ENCODE measurements around the gene GRK5. TPM values are rescaled to one million over a fixed set of nuclear protein-coding genes. Genes with fewer than 3 reads are reported as not detected.
A peak's percentile ranks its signal among the peaks of the same experiment; 100 is the strongest.

GRK5 gene
- total and polyA plus RNA-seq, 7 donors: 7.9 to 32.4 (median 19.8) TPM

- WGBS, 2 donors: 83 to 88% methylated on average over 11 of the region's 11 CpGs
- no peaks in the 10 kb centered on the region for H3K36me3 ChIP-seq
- intact Hi-C loops (cut with DNase I): no loop called here
- no peaks in the 10 kb centered on the region for H3K27me3 ChIP-seq
- no peak for TF ChIP-seq EP300 (IDR thresholded peaks at IDR 0.05)
- no peak for TF ChIP-seq POLR2AphosphoS5 (IDR thresholded peaks at IDR 0.05)
- TF ChIP-seq, protein P1, sequence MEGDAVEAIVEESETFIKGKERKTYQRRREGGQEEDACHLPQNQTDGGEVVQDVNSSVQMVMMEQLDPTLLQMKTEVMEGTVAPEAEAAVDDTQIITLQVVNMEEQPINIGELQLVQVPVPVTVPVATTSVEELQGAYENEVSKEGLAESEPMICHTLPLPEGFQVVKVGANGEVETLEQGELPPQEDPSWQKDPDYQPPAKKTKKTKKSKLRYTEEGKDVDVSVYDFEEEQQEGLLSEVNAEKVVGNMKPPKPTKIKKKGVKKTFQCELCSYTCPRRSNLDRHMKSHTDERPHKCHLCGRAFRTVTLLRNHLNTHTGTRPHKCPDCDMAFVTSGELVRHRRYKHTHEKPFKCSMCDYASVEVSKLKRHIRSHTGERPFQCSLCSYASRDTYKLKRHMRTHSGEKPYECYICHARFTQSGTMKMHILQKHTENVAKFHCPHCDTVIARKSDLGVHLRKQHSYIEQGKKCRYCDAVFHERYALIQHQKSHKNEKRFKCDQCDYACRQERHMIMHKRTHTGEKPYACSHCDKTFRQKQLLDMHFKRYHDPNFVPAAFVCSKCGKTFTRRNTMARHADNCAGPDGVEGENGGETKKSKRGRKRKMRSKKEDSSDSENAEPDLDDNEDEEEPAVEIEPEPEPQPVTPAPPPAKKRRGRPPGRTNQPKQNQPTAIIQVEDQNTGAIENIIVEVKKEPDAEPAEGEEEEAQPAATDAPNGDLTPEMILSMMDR (IDR thresholded peaks at IDR 0.05): no peak
- TF ChIP-seq POLR2A (IDR thresholded peaks at IDR 0.05): no peak
- no peak overlapping the region for H3K4me3 ChIP-seq
- DNase-seq: no peak
- H3K4me1 ChIP-seq: peaks cover 0 to 40% (median 29%) of the 10 kb centered on the region in 4 donors
- H3K9me3 ChIP-seq: peaks cover 0 to 4% (median 0%) of the 10 kb centered on the region in 4 donors
- H3K27ac ChIP-seq: peak overlapping the region in 1 of 4 donors; percentile 23
Measured at GRCh38 chr10:119360181-119360921, 153.0 kb downstream of the GRK5 start.

DNA sequence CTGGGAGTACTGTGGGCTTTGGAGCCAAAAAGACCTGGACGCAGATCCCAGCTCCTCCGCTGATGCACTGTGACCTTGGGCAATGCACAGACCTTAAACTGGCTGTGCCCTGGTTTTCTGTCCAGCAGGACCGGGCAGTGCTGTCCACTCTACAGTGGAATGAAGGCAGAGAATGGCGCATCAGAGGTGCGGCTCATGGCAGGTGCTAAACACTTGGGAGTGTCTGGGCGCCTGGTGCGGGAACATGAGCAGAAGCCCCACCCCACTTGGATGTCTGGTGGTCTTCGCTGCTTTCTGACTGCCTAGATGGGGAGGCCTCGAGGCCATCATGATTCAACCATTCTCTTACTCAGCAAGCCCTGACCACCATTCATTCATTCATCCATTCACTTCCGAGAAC is 153.7 kb downstream of the GRK5 start:
- Histone ChIP-seq H3K4me1 (peaks cover 0 to 46% (median 35%) of the 10 kb centered on the region in 4 donors), H3K9me3 (peaks cover 0 to under 1% (median 0%) of the 10 kb centered on the region in 4 donors), H3K27ac (peak overlapping the region in 1 of 4 donors; percentile 13), H3K27me3 (no peaks in the 10 kb centered on the region), H3K36me3 (no peaks in the 10 kb centered on the region), H3K4me3 (no peak overlapping the region)
- no peak for TF ChIP-seq POLR2AphosphoS5 (IDR thresholded peaks at IDR 0.05)
- intact Hi-C loops (cut with DNase I): no loop called here
- WGBS, 2 donors: 97% methylated on average over 10 of the region's 10 CpGs
- DNase-seq: no peak

- 39 to 69% methylated on average over 3 of the region's 3 CpGs for WGBS, 2 donors
- H3K9me3 ChIP-seq: no peaks in the 10 kb centered on the region
- H3K27me3 ChIP-seq: no peaks in the 10 kb centered on the region
- no peak for DNase-seq
- peaks cover 0 to 45% (median 34%) of the 10 kb centered on the region in 4 donors for H3K4me1 ChIP-seq
- no peak overlapping the region for H3K4me3 ChIP-seq
- no peaks in the 10 kb centered on the region for H3K36me3 ChIP-seq
- TF ChIP-seq POLR2A (IDR thresholded peaks at IDR 0.05) (no peak), EP300 (IDR thresholded peaks at IDR 0.05) (no peak), POLR2AphosphoS5 (IDR thresholded peaks at IDR 0.05) (peak in 1 of 4 donors; percentile 41)
- TF ChIP-seq, protein P1 (IDR thresholded peaks at IDR 0.05): no peak
- H3K27ac ChIP-seq: peak overlapping the region in 3 of 4 donors; percentile 20 to 60 (median 36)
- intact Hi-C loops (cut with DNase I): no loop called here
Measured at GRCh38 chr10:119362122-119362521, 154.8 kb downstream of the GRK5 start.

- no peaks in the 10 kb centered on the region for H3K9me3 ChIP-seq
- no peaks in the 10 kb centered on the region for H3K36me3 ChIP-seq
- H3K4me3 ChIP-seq: no peak overlapping the region
- no peaks in the 10 kb centered on the region for H3K27me3 ChIP-seq
- peak overlapping the region in 2 of 4 donors; percentile 33 to 66 for H3K27ac ChIP-seq
- WGBS, 2 donors: 85 to 86% methylated on average over 11 of the region's 11 CpGs
- no peak for DNase-seq
- no peak for TF ChIP-seq EP300 (IDR thresholded peaks at IDR 0.05)
- no peak for TF ChIP-seq POLR2A (IDR thresholded peaks at IDR 0.05)
- TF ChIP-seq POLR2AphosphoS5 (IDR thresholded peaks at IDR 0.05): no peak
- TF ChIP-seq, protein P1 (IDR thresholded peaks at IDR 0.05): no peak
- intact Hi-C loops (cut with DNase I): no loop called here
- H3K4me1 ChIP-seq: peaks cover 0 to 45% (median 40%) of the 10 kb centered on the region in 4 donors
Measured at GRCh38 chr10:119364645-119365600, 157.6 kb downstream of the GRK5 start.

All from sigmoid colon (tissue), 7 donors.